Loucy (cell line): Measurements from ENCODE around the gene MBD5.

Experiments used
- H2AFZ ChIP-seq: fragments of 200-600 bp; sonication (generic); 2 replicates; pipeline ENCODE4 v1.6.0; 2016; ENCODE audit warnings: antibody characterized with exemption, mild to moderate bottlenecking, low read length, moderate library complexity
- H3F3A ChIP-seq: fragments of 200-600 bp; 2 replicates; pipeline ENCODE4 v1.6.0; 2016; ENCODE audit warnings: antibody characterized with exemption, low read depth, mild to moderate bottlenecking
- H3K27me3 ChIP-seq: fragments of 200-600 bp; sonication (generic); 2 replicates; pipeline ENCODE4 v1.6.1; 2014; ENCODE audit warnings: low read length, mild to moderate bottlenecking; ENCODE audit not compliant: insufficient read depth, poor library complexity, severe bottlenecking
- H3K36me3 ChIP-seq: fragments of 200-600 bp; sonication (generic); 2 replicates; pipeline ENCODE4 v1.6.1; 2016; ENCODE audit warnings: low read length; ENCODE audit not compliant: insufficient read depth
- H3K4me1 ChIP-seq: fragments of 200-600 bp; sonication (generic); 2 replicates; pipeline ENCODE4 v1.5.1; 2014; ENCODE audit warnings: low read length, mild to moderate bottlenecking; ENCODE audit not compliant: insufficient read depth, poor library complexity, severe bottlenecking
- H3K4me2 ChIP-seq: fragments of 200-600 bp; sonication (generic); 2 replicates; pipeline ENCODE4 v1.6.0; 2014; ENCODE audit warnings: antibody characterized with exemption, low read length, low read depth, mild to moderate bottlenecking; ENCODE audit not compliant: poor library complexity, severe bottlenecking
- H3K4me3 ChIP-seq: fragments of 200-600 bp; sonication (generic); 2 replicates; pipeline ENCODE4 v1.5.1; 2014; ENCODE audit warnings: low read length, mild to moderate bottlenecking, mixed read lengths; ENCODE audit not compliant: poor library complexity, severe bottlenecking
- H3K79me2 ChIP-seq: fragments of 200-600 bp; sonication (generic); 2 replicates; pipeline ENCODE4 v1.6.1; 2014; ENCODE audit warnings: low read length; ENCODE audit not compliant: insufficient read depth
- H3K9ac ChIP-seq: fragments of 200-600 bp; sonication (generic); 2 replicates; pipeline ENCODE4 v1.6.0; 2014; ENCODE audit warnings: mild to moderate bottlenecking, low read depth, low read length, moderate library complexity; ENCODE audit not compliant: poor library complexity, severe bottlenecking
- H3K9me2 ChIP-seq: fragments of 200-600 bp; sonication (generic); replicated peaks from 2 replicates; pipeline ENCODE4 v1.6.1; 2016; ENCODE audit warnings: low read depth, low read length, mixed read lengths
- H3K9me3 ChIP-seq: fragments of 200-600 bp; sonication (generic); 2 replicates; pipeline ENCODE4 v1.6.1; 2014; ENCODE audit warnings: mild to moderate bottlenecking, antibody characterized with exemption, low read length, low read depth; ENCODE audit not compliant: insufficient read depth
- H4K20me1 ChIP-seq: fragments of 200-600 bp; sonication (generic); 2 replicates; pipeline ENCODE4 v1.6.0; 2014; ENCODE audit warnings: antibody characterized with exemption, low read length, mild to moderate bottlenecking; ENCODE audit not compliant: insufficient read depth, poor library complexity, severe bottlenecking
- EZH2phosphoT487 ChIP-seq: fragments of 200-600 bp; IDR thresholded peaks from 2 replicates; pipeline ENCODE4 v1.6.1; 2018; ENCODE audit warnings: antibody characterized with exemption, mild to moderate bottlenecking, moderate library complexity, borderline replicate concordance
- TF ChIP-seq, protein P1 (sequence below): fragments of 200-600 bp; sonication (generic); conservative IDR thresholded peaks from 2 replicates; pipeline ENCODE4 v1.5.1; 2014; ENCODE audit warnings: mild to moderate bottlenecking, antibody characterized with exemption, low read length

MBD5 gene

DNA sequence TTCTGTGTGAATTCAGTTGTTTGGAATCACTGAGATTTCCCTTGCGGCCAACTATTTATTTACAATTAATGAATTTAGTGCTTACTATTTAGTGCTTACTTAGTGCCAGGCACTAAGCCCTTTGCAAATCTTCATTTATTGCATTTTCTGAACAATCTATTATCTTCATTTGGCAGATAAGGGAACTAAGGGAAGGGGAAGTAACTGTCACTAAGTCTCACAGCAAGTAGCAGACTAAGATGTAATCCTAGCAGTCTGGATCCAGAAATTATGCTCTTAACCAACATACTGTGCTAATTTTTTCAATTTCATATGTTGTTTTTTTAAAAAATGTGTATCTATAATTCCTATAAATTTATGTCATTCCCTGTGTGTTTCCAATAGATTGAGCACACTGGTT is 409.2 kb downstream of the MBD5 start:
- TF ChIP-seq, protein P1, sequence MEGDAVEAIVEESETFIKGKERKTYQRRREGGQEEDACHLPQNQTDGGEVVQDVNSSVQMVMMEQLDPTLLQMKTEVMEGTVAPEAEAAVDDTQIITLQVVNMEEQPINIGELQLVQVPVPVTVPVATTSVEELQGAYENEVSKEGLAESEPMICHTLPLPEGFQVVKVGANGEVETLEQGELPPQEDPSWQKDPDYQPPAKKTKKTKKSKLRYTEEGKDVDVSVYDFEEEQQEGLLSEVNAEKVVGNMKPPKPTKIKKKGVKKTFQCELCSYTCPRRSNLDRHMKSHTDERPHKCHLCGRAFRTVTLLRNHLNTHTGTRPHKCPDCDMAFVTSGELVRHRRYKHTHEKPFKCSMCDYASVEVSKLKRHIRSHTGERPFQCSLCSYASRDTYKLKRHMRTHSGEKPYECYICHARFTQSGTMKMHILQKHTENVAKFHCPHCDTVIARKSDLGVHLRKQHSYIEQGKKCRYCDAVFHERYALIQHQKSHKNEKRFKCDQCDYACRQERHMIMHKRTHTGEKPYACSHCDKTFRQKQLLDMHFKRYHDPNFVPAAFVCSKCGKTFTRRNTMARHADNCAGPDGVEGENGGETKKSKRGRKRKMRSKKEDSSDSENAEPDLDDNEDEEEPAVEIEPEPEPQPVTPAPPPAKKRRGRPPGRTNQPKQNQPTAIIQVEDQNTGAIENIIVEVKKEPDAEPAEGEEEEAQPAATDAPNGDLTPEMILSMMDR = no peak
- TF ChIP-seq EZH2phosphoT487 = no peak
- Histone ChIP-seq H3K9ac (no peak overlapping the region), H3K79me2 (no peaks in the 10 kb centered on the region), H4K20me1 (no peaks in the 10 kb centered on the region), H3K4me1 (no peaks in the 10 kb centered on the region), H2AFZ (no peak overlapping the region), H3K9me3 (no peaks in the 10 kb centered on the region), H3F3A (no peaks in the 10 kb centered on the region), H3K27me3 (no peaks in the 10 kb centered on the region), H3K4me3 (no peak overlapping the region), H3K9me2 (no peaks in the 10 kb centered on the region), H3K36me3 (no peaks in the 10 kb centered on the region), H3K4me2 (no peak overlapping the region)

DNA sequence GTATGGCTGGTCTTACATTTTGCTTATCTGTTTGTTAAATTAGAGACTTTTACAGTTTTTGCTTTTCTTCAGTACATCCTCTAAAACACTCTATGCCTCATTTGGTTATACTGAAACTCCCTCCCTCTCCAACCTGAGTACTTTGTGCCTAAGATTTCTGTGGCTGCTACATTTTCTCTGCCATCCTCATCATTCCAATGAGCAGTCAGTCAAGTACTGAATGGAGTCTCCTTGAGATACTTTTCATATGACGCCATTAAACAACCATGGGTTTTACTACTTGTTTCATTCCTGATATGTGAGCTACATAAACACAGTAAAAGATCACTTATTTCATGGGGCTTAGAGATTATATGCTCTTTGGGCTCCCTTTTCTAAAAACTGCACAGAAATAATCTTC is 427.0 kb downstream of the MBD5 start:
- H2AFZ ChIP-seq = no peak overlapping the region
- no peak for TF ChIP-seq EZH2phosphoT487
- TF ChIP-seq, protein P1 = no peak
- H3K4me3 ChIP-seq = no peak overlapping the region
- H3K4me1 ChIP-seq = no peaks in the 10 kb centered on the region
- no peaks in the 10 kb centered on the region for H3K9me3 ChIP-seq
- H3K4me2 ChIP-seq = no peak overlapping the region
- H3K9ac ChIP-seq = no peak overlapping the region
- no peaks in the 10 kb centered on the region for H3K9me2 ChIP-seq
- no peaks in the 10 kb centered on the region for H3K27me3 ChIP-seq
- H4K20me1 ChIP-seq = no peaks in the 10 kb centered on the region
- no peaks in the 10 kb centered on the region for H3K79me2 ChIP-seq
- no peaks in the 10 kb centered on the region for H3F3A ChIP-seq
- H3K36me3 ChIP-seq = no peaks in the 10 kb centered on the region

DNA sequence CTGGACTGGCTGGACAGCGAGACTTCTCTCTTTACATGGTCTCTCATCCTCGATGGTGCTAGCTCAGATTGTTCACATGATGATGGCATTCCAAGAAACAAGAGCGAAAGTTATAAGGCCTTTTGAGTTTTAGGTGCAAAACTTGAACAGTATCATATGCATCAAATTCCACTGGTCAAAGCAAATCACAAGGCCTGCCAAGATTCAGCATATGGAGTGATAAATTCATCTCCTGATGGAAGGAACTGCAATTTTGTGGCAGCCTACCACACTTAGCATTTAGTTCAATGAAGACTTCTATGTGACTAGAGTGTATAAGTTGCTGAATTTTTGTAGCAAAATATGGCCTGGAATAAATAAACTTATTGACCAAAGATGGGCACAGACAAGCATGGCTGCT is 429.6 kb downstream of the MBD5 start:
- H3K27me3 ChIP-seq = no peaks in the 10 kb centered on the region

More for the DNA sequence above, 429.6 kb downstream of the MBD5 start:
- Histone ChIP-seq H3K4me1 (no peaks in the 10 kb centered on the region), H3K4me3 (no peak overlapping the region), H3K4me2 (no peak overlapping the region), H4K20me1 (no peaks in the 10 kb centered on the region), H2AFZ (no peak overlapping the region), H3K9me2 (no peaks in the 10 kb centered on the region), H3K9ac (no peak overlapping the region), H3K36me3 (no peaks in the 10 kb centered on the region), H3F3A (no peaks in the 10 kb centered on the region), H3K79me2 (no peaks in the 10 kb centered on the region), H3K9me3 (no peaks in the 10 kb centered on the region)
- no peak for TF ChIP-seq EZH2phosphoT487
- TF ChIP-seq, protein P1 = no peak
